PC-9 (cell line): ENCODE measurements around the gene NAV3. TPM values are rescaled to one million over a fixed set of nuclear protein-coding genes. Genes with fewer than 3 reads are reported as not detected.
A peak's percentile ranks its signal among the peaks of the same experiment; 100 is the strongest.

Source experiments
- Bru-seq: library from RNA; stranded (reverse); fragments of 400-500 nt; gene quantifications from one replicate; lab custom pipeline; 2021; lab: Mats Ljungman, UMichigan
- BruChase-seq, 2 experiments: library from RNA; stranded (reverse); fragments of 400-500 nt; gene quantifications; one replicate each; lab custom pipeline; 2021; lab: Mats Ljungman, UMichigan
- BruUV-seq: library from RNA; stranded (reverse); fragments of 400-500 nt; replicated peaks from 2 replicates; lab custom pipeline; 2021; lab: Mats Ljungman, UMichigan
- CTCF ChIA-PET: fragments of 300-600 bp; sonication (Branson Sonifier 250); formaldehyde crosslinking; loops from one replicate; lab custom pipeline; 2022; ENCODE audit warnings: antibody characterized with exemption; lab: Charles Lee
- POLR2A ChIA-PET: fragments of 300-600 bp; sonication (Branson Sonifier 250); formaldehyde crosslinking; loops from one replicate; lab custom pipeline; 2022; ENCODE audit warnings: antibody characterized with exemption; ENCODE audit not compliant: unreplicated experiment; lab: Charles Lee
- DNase-seq, 2 experiments: peaks; one replicate each; pipeline versions ENCODE4 v3.0.0 to v3.0.0-alpha.2; 2015 to 2022; ENCODE audit warnings: mixed read lengths in 1 of 2
- H2AFZ ChIP-seq: fragments of 200-600 bp; sonication (generic); 2 replicates; pipeline ENCODE4 v1.8.1; 2017; ENCODE audit warnings: antibody characterized with exemption
- H3F3A ChIP-seq: fragments of 200-600 bp; sonication (generic); 2 replicates; pipeline ENCODE4 v1.8.1; 2017; ENCODE audit warnings: antibody characterized with exemption, mild to moderate bottlenecking, low read depth; ENCODE audit not compliant: insufficient read depth
- H3K27ac ChIP-seq: fragments of 200-600 bp; sonication (generic); 2 replicates; pipeline ENCODE4 v1.6.1; 2016; ENCODE audit warnings: mixed run types
- H3K27me3 ChIP-seq: fragments of 200-600 bp; sonication (generic); 2 replicates; pipeline ENCODE4 v1.6.1; 2016; ENCODE audit warnings: low read depth, mixed run types; ENCODE audit not compliant: insufficient read depth
- H3K36me3 ChIP-seq: fragments of 200-600 bp; sonication (generic); 2 replicates; pipeline ENCODE4 v1.6.1; 2016; ENCODE audit warnings: low read depth, mixed run types
- H3K4me1 ChIP-seq: fragments of 200-600 bp; sonication (generic); replicated peaks from 2 replicates; pipeline ENCODE4 v1.6.1; 2016; ENCODE audit warnings: mixed run types; ENCODE audit not compliant: insufficient read depth
- H3K4me2 ChIP-seq: fragments of 200-600 bp; sonication (generic); 2 replicates; pipeline ENCODE4 v1.6.1; 2017; ENCODE audit warnings: mixed run types
- H3K4me3 ChIP-seq: fragments of 200-600 bp; sonication (generic); 2 replicates; pipeline ENCODE4 v1.6.1; 2016; ENCODE audit warnings: mixed run types
- H3K79me2 ChIP-seq: fragments of 200-600 bp; sonication (generic); 2 replicates; pipeline ENCODE4 v1.6.1; 2017; ENCODE audit warnings: low read depth, mixed run types
- H3K9me2 ChIP-seq: fragments of 200-600 bp; sonication (generic); 2 replicates; pipeline ENCODE4 v1.8.1; 2017; ENCODE audit warnings: mild to moderate bottlenecking; ENCODE audit not compliant: insufficient read depth
- H3K9me3 ChIP-seq: fragments of 200-600 bp; sonication (generic); 2 replicates; pipeline ENCODE4 v1.8.1; 2016; ENCODE audit warnings: low read depth; ENCODE audit not compliant: insufficient read depth
- H4K20me1 ChIP-seq: fragments of 200-600 bp; sonication (generic); 2 replicates; pipeline ENCODE4 v1.8.1; 2017; ENCODE audit not compliant: insufficient read depth
- CTCF ChIP-seq: fragments of 200-600 bp; sonication (generic); conservative IDR thresholded peaks from 2 replicates; pipeline ENCODE4 v1.6.1; 2017; ENCODE audit warnings: mixed run types, antibody characterized with exemption, mild to moderate bottlenecking, moderate library complexity
- EZH2 ChIP-seq: fragments of 200-600 bp; sonication (generic); IDR thresholded peaks from 2 replicates; pipeline ENCODE4 v1.8.0; 2017; ENCODE audit warnings: antibody characterized with exemption, low read depth
- intact Hi-C: fragments of 100-400 bp; cut with micrococcal nuclease; formaldehyde crosslinking; loops from one replicate; pipeline ENCODE4 v1.10.0; 2022; ENCODE audit not compliant: unreplicated experiment
- long read RNA-seq: library from polyadenylated mRNA; stranded (forward); transcript quantifications from one replicate; pipeline ENCODE4 v2.0.0, GENCODE V29; 2022
- total RNA-seq: library from RNA; stranded (reverse); gene quantifications from 2 replicates; pipeline ENCODE4 v1.2.3, GENCODE V29; 2021

The NAV3 gene
- total RNA-seq (4.2 and 13.6 TPM in 2 replicates), Bru-seq, nascent RNA (percentile 62 among the genes with signal in this experiment), BruChase-seq, experiment 1, labeled RNA remaining after a 2-hour chase (percentile 50 among the genes with signal in this experiment), BruChase-seq, experiment 2, labeled RNA remaining after a 6-hour chase (percentile 53 among the genes with signal in this experiment)
- long read RNA-seq = 0 reads

GRCh38 chr12:77830583-77831351, at the start of gene NAV3:
NAV3 (plus strand) TSS chr12:77830894; CDS start chr12:77831462, 568 bp downstream.
- Histone ChIP-seq H3K9me3 (no peaks in the 10 kb centered on the region), H3K36me3 (no peaks in the 10 kb centered on the region), H3K9me2 (no peaks in the 10 kb centered on the region), H3F3A (no peaks in the 10 kb centered on the region), H3K4me2 (no peak within 1 kb of the TSS), H2AFZ (no peak within 1 kb of the TSS), H3K4me3 (no peak within 1 kb of the TSS), H3K27me3 (no peaks in the 10 kb centered on the region), H4K20me1 (no peaks in the 10 kb centered on the region), H3K27ac (no peak within 1 kb of the TSS), H3K4me1 (no peaks in the 10 kb centered on the region), H3K79me2 (no peaks in the 10 kb centered on the region)
- no TSS peak for BruUV-seq
- no peak for TF ChIP-seq CTCF
- TF ChIP-seq EZH2 = no peak
- ChIA-PET CTCF (no interaction called here), POLR2A (no interaction called here)
- no peak for DNase-seq
- intact Hi-C loops = no loop called here

- TF ChIP-seq CTCF = no peak
- TF ChIP-seq EZH2 = no peak
- Histone ChIP-seq H3K9me3 (no peaks in the 10 kb centered on the region), H3K9me2 (no peaks in the 10 kb centered on the region), H3F3A (no peaks in the 10 kb centered on the region), H3K27ac (no peak overlapping the region), H3K4me1 (no peaks in the 10 kb centered on the region), H4K20me1 (no peaks in the 10 kb centered on the region), H2AFZ (no peak overlapping the region), H3K4me2 (no peak overlapping the region), H3K36me3 (no peaks in the 10 kb centered on the region), H3K4me3 (no peak overlapping the region), H3K79me2 (no peaks in the 10 kb centered on the region), H3K27me3 (no peaks in the 10 kb centered on the region)
- no TSS peak for BruUV-seq
- intact Hi-C loops = no loop called here
- ChIA-PET POLR2A (no interaction called here), CTCF (no interaction called here)
- no peak for DNase-seq
Observed at GRCh38 chr12:77782034-77782433, 48.7 kb upstream of the NAV3 start.

- Histone ChIP-seq H3K4me1 (no peaks in the 10 kb centered on the region), H3K9me3 (no peaks in the 10 kb centered on the region), H3K79me2 (no peaks in the 10 kb centered on the region), H3K36me3 (no peaks in the 10 kb centered on the region), H3K27me3 (no peaks in the 10 kb centered on the region), H4K20me1 (no peaks in the 10 kb centered on the region), H3K4me3 (no peak overlapping the region), H3K9me2 (no peaks in the 10 kb centered on the region), H2AFZ (no peak overlapping the region), H3K4me2 (no peak overlapping the region), H3F3A (no peaks in the 10 kb centered on the region), H3K27ac (no peak overlapping the region)
- ChIA-PET POLR2A (no interaction called here), CTCF (no interaction called here)
- no peak for DNase-seq
- BruUV-seq = no TSS peak
- intact Hi-C loops = no loop called here
- TF ChIP-seq CTCF = no peak
- no peak for TF ChIP-seq EZH2
Observed at GRCh38 chr12:77782766-77783165, 47.9 kb upstream of the NAV3 start.
